CD8-positive, alpha-beta memory T cell (primary cell): ENCODE data around the gene SLC26A3. TPM values are rescaled to one million over a fixed set of nuclear protein-coding genes. Genes with fewer than 3 reads are reported as not detected.

Source experiments
- CTCF ChIA-PET: fragments of 350-600 bp; sonication (Branson Sonifier 250); formaldehyde crosslinking; loops from one replicate; lab custom pipeline; 2021; ENCODE audit warnings: antibody characterized with exemption; lab: Charles Lee
- POLR2A ChIA-PET: fragments of 350-600 bp; sonication (Branson Sonifier 250); formaldehyde crosslinking; loops from one replicate; lab custom pipeline; 2021; ENCODE audit warnings: antibody characterized with exemption; lab: Charles Lee
- DNase-seq, 5 donors: peaks; one replicate each; pipeline versions ENCODE4 v3.0.0 to v3.0.0-alpha.2; 2020 to 2022; ENCODE audit warnings: mixed read lengths in 1 of 5
- H3K27ac ChIP-seq: one replicate; pipeline ENCODE4 v1.7.0; 2013; ENCODE audit warnings: low read depth, mild to moderate bottlenecking, low read length, moderate library complexity
- H3K27me3 ChIP-seq: 2 replicates; pipeline ENCODE4 v1.7.0; 2013; ENCODE audit warnings: low read length, mild to moderate bottlenecking; ENCODE audit not compliant: insufficient read depth, poor library complexity, severe bottlenecking
- H3K36me3 ChIP-seq: 2 replicates; pipeline ENCODE4 v1.7.0; 2013; ENCODE audit warnings: mild to moderate bottlenecking, low read length, moderate library complexity; ENCODE audit not compliant: insufficient read depth
- H3K4me1 ChIP-seq: 2 replicates; pipeline ENCODE4 v1.7.0; 2013; ENCODE audit warnings: mild to moderate bottlenecking, low read length, moderate library complexity; ENCODE audit not compliant: insufficient read depth
- H3K4me3 ChIP-seq: 2 replicates; pipeline ENCODE4 v1.7.0; 2013; ENCODE audit warnings: mild to moderate bottlenecking, low read length
- H3K9me3 ChIP-seq: 2 replicates; pipeline ENCODE4 v1.7.0; 2013; ENCODE audit warnings: mild to moderate bottlenecking, low read length
- H3K27ac Mint-ChIP-seq, 8 donors: one replicate each; pipeline ENCODE4 v1.8.0; 2020 to 2021; ENCODE audit warnings: mixed read lengths in 8 of 8, mild to moderate bottlenecking in 6 of 8, inconsistent platforms in 3 of 8, moderate library complexity in 3 of 8
- H3K27me3 Mint-ChIP-seq, 2 donors: one replicate each; pipeline ENCODE4 v1.8.0; 2020 to 2021; ENCODE audit warnings: mixed read lengths in 2 of 2, mild to moderate bottlenecking in 1 of 2, moderate library complexity in 1 of 2
- H3K36me3 Mint-ChIP-seq, 3 donors: one replicate each; pipeline ENCODE4 v1.8.0; 2020 to 2021; ENCODE audit warnings: mixed read lengths in 3 of 3, inconsistent platforms in 1 of 3, mild to moderate bottlenecking in 1 of 3
- H3K4me1 Mint-ChIP-seq, 3 donors: one replicate each; pipeline ENCODE4 v1.8.0; 2020 to 2021; ENCODE audit warnings: mixed read lengths in 3 of 3, inconsistent platforms in 1 of 3, mild to moderate bottlenecking in 1 of 3
- H3K4me3 Mint-ChIP-seq, 7 donors: one replicate each; pipeline ENCODE4 v1.8.0; 2020 to 2021; ENCODE audit warnings: mixed read lengths in 7 of 7, mild to moderate bottlenecking in 6 of 7, moderate library complexity in 4 of 7, inconsistent platforms in 2 of 7
- H3K9me3 Mint-ChIP-seq, 5 donors: one replicate each; pipeline ENCODE4 v1.8.0; 2020 to 2022; ENCODE audit warnings: mixed read lengths in 5 of 5, mild to moderate bottlenecking in 3 of 5, moderate library complexity in 2 of 5, inconsistent platforms in 1 of 5
- polyA plus RNA-seq: library from polyadenylated mRNA; unstranded; fragments of 300-500 nt; fragmentation: Illumina TruSeq; gene quantifications from one replicate; pipeline ENCODE4 v1.2.3, GENCODE V29; 2021
- total RNA-seq, 2 experiments: library from RNA; stranded (reverse); gene quantifications; one replicate each; pipeline ENCODE4 v1.2.3, GENCODE V29; 2021

SLC26A3 gene
- total and polyA plus RNA-seq, 3 experiments from 2014 or later: not detected

- no peak for DNase-seq
- peaks cover 4 to 5% (median 5%) of the 10 kb centered on the region in 3 donors for H3K4me1 Mint-ChIP-seq
- CTCF ChIA-PET: no interaction called here
- peaks cover 0 to 12% (median 4%) of the 10 kb centered on the region in 3 donors for H3K36me3 Mint-ChIP-seq
- POLR2A ChIA-PET: no interaction called here
- H3K4me3 ChIP-seq: no peak overlapping the region
- H3K9me3 Mint-ChIP-seq: peaks cover 0 to 5% (median 2%) of the 10 kb centered on the region in 5 donors
- no peak overlapping the region for H3K4me3 Mint-ChIP-seq
- H3K27ac ChIP-seq: no peak overlapping the region
- no peaks in the 10 kb centered on the region for H3K4me1 ChIP-seq
- H3K27me3 Mint-ChIP-seq: peaks cover 0 to 15% of the 10 kb centered on the region in 2 donors
- no peaks in the 10 kb centered on the region for H3K36me3 ChIP-seq
- H3K9me3 ChIP-seq: no peaks in the 10 kb centered on the region
- H3K27ac Mint-ChIP-seq: no peak overlapping the region
- H3K27me3 ChIP-seq: no peaks in the 10 kb centered on the region
Observed at GRCh38 chr7:107842213-107842612, 39.2 kb upstream of the SLC26A3 start.

DNA sequence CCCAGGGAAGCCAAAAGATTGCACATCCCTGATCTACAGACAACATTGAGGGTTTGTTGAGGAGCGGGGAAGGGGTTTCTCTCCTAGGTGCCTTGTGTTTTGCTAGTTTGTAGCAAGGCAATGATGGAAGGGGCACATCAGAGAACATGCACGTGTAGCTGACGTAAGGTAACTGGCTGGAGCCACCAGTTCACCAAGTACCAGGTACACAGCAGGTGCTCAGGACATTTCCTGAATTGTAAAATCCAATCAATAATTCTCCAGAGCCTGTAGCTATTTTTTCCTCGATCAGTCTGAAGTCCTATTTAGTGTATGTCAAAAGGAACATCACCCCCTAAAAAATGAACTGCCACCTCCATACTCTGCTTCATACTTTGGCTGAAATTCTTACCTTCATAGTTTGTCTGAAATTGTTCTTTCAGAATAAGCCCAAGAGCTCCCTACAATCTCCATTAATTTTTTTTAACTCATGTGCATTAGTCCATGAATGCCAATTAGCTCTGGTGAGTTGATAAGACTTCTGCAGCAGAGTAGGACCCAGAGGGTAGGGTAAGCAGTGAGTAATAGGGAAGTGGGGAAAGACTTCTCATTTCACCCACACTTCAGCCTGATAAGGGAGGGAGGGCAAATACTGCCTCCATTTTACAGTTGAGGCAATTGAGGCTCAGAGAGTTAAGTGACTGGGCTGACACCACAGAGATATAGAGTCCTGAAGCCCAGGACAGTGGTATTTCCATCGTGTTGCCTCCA is 36.0 kb upstream of the SLC26A3 start:
- Mint-ChIP-seq H3K4me1 (no peaks in the 10 kb centered on the region), H3K27ac (no peak overlapping the region), H3K36me3 (peaks cover 0 to 14% (median 4%) of the 10 kb centered on the region in 3 donors), H3K27me3 (peaks cover 0 to 11% of the 10 kb centered on the region in 2 donors), H3K4me3 (no peak overlapping the region), H3K9me3 (peaks cover 0 to 5% (median 2%) of the 10 kb centered on the region in 5 donors)
- DNase-seq: no peak
- no peaks in the 10 kb centered on the region for H3K27me3 ChIP-seq
- CTCF ChIA-PET: interaction anchor here (0.8 to 1.1 kb wide), 2 partner anchors 51 to 96 kb away, joined by 3 read pairs; partner anchors contain the start of gene CBLL1
- no peaks in the 10 kb centered on the region for H3K36me3 ChIP-seq
- no peaks in the 10 kb centered on the region for H3K4me1 ChIP-seq
- no peaks in the 10 kb centered on the region for H3K9me3 ChIP-seq
- no peak overlapping the region for H3K27ac ChIP-seq
- H3K4me3 ChIP-seq: no peak overlapping the region
- POLR2A ChIA-PET: no interaction called here

GRCh38 chr7:107838024-107838601 is 35.1 kb upstream of the SLC26A3 start:
- Histone ChIP-seq H3K27ac (no peak overlapping the region), H3K27me3 (no peaks in the 10 kb centered on the region), H3K4me1 (no peaks in the 10 kb centered on the region), H3K4me3 (no peak overlapping the region), H3K36me3 (no peaks in the 10 kb centered on the region), H3K9me3 (no peaks in the 10 kb centered on the region)
- Mint-ChIP-seq H3K4me3 (no peak overlapping the region), H3K36me3 (peaks cover 0 to 14% (median 4%) of the 10 kb centered on the region in 3 donors), H3K9me3 (peaks cover 0 to 5% (median 2%) of the 10 kb centered on the region in 5 donors), H3K27me3 (peaks cover 0 to 11% of the 10 kb centered on the region in 2 donors), H3K4me1 (no peaks in the 10 kb centered on the region), H3K27ac (peak overlapping the region in 1 of 8 donors; percentile 17)
- DNase-seq: no peak
- ChIA-PET CTCF (no interaction called here), POLR2A (no interaction called here)

- POLR2A ChIA-PET: no interaction called here
Observed at GRCh38 chr7:107837145-107837512, 34.1 kb upstream of the SLC26A3 start.

GRCh38 chr7:107836237-107837144 is 33.5 kb upstream of the SLC26A3 start:
- Mint-ChIP-seq H3K27ac (no peak overlapping the region), H3K27me3 (peaks cover 0 to 15% of the 10 kb centered on the region in 2 donors), H3K4me1 (no peaks in the 10 kb centered on the region), H3K36me3 (peaks cover 0 to 14% (median 8%) of the 10 kb centered on the region in 3 donors), H3K4me3 (no peak overlapping the region), H3K9me3 (peaks cover 0 to 5% (median 1%) of the 10 kb centered on the region in 5 donors)
- H3K4me1 ChIP-seq: no peaks in the 10 kb centered on the region
- ChIA-PET CTCF (no interaction called here), POLR2A (no interaction called here)
- H3K9me3 ChIP-seq: no peaks in the 10 kb centered on the region
- no peak overlapping the region for H3K4me3 ChIP-seq
- H3K27me3 ChIP-seq: no peaks in the 10 kb centered on the region
- no peaks in the 10 kb centered on the region for H3K36me3 ChIP-seq
- H3K27ac ChIP-seq: no peak overlapping the region
- DNase-seq: no peak

More at GRCh38 chr7:107837145-107837512, 34.1 kb upstream of the SLC26A3 start:
- CTCF ChIA-PET: no interaction called here
- H3K4me1 Mint-ChIP-seq: no peaks in the 10 kb centered on the region
- no peak overlapping the region for H3K27ac Mint-ChIP-seq
- H3K36me3 ChIP-seq: no peaks in the 10 kb centered on the region
- no peak overlapping the region for H3K4me3 ChIP-seq
- no peaks in the 10 kb centered on the region for H3K9me3 ChIP-seq
- no peaks in the 10 kb centered on the region for H3K4me1 ChIP-seq
- no peak for DNase-seq
- no peak overlapping the region for H3K27ac ChIP-seq
- peaks cover 0 to 5% (median 1%) of the 10 kb centered on the region in 5 donors for H3K9me3 Mint-ChIP-seq
- H3K36me3 Mint-ChIP-seq: peaks cover 0 to 14% (median 8%) of the 10 kb centered on the region in 3 donors
- H3K27me3 Mint-ChIP-seq: peaks cover 0 to 15% of the 10 kb centered on the region in 2 donors
- no peak overlapping the region for H3K4me3 Mint-ChIP-seq
- H3K27me3 ChIP-seq: no peaks in the 10 kb centered on the region

DNA sequence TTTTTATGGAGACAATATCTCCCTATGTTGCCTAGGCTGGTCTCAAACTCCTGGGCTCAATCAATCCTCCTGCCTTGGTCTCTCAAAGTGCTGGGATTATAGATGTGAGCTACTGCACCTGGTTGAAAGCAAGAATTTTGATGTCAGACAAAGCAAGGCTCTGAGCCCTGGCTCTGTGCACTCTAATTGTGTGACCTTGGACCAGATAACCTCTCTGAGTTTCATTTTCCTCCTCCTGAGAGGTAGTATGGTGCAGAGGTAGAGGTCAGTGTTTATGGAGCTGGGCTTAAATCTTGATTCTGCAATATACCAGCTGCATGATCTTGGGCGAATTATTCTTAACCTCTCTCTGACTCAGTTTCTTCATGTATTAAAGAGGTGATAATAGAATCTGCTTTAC is 31.4 kb upstream of the SLC26A3 start:
- H3K36me3 Mint-ChIP-seq: peaks cover 0 to 6% (median 5%) of the 10 kb centered on the region in 3 donors
- no peak overlapping the region for H3K4me3 Mint-ChIP-seq
- no peak for DNase-seq
- H3K9me3 Mint-ChIP-seq: no peaks in the 10 kb centered on the region
- POLR2A ChIA-PET: no interaction called here
- Histone ChIP-seq H3K4me3 (no peak overlapping the region), H3K27ac (no peak overlapping the region), H3K9me3 (no peaks in the 10 kb centered on the region), H3K4me1 (no peaks in the 10 kb centered on the region), H3K27me3 (no peaks in the 10 kb centered on the region), H3K36me3 (no peaks in the 10 kb centered on the region)
- no peak overlapping the region for H3K27ac Mint-ChIP-seq
- H3K27me3 Mint-ChIP-seq: peaks cover 3 to 18% of the 10 kb centered on the region in 2 donors
- no peaks in the 10 kb centered on the region for H3K4me1 Mint-ChIP-seq
- CTCF ChIA-PET: interaction anchor here (1.2 kb wide), 1 partner anchor 41 kb away, joined by 4 read pairs; no protein-coding TSS in a partner anchor

DNA sequence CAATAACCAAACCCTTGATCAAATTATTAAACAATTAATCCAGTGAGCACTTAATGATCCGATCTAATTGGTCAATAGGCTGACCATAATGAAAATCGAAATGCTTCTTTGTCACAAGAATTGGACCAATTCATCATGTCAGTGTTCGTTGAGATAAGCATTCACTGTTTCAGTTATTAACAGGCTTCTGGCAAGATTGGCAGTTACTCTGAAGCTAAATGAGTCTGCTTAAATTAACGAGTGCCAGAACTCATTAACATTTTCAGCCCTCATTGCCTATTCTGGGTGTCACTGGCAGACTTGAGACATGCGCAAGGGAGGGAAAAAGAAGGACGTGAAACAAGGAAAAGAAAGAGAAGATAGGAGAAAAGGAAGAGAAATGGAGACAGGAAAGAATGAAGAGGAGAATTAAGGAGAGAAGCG is 30.7 kb upstream of the SLC26A3 start:
- POLR2A ChIA-PET: no interaction called here
- CTCF ChIA-PET: no interaction called here
- no peaks in the 10 kb centered on the region for H3K4me1 Mint-ChIP-seq

More for the DNA sequence above, 30.7 kb upstream of the SLC26A3 start:
- Mint-ChIP-seq H3K36me3 (peaks cover 0 to 6% (median 5%) of the 10 kb centered on the region in 3 donors), H3K4me3 (no peak overlapping the region), H3K27ac (no peak overlapping the region), H3K9me3 (no peaks in the 10 kb centered on the region), H3K27me3 (peaks cover 3 to 18% of the 10 kb centered on the region in 2 donors)
- no peak overlapping the region for H3K4me3 ChIP-seq
- DNase-seq: no peak
- no peaks in the 10 kb centered on the region for H3K27me3 ChIP-seq
- no peaks in the 10 kb centered on the region for H3K36me3 ChIP-seq
- H3K9me3 ChIP-seq: no peaks in the 10 kb centered on the region
- no peaks in the 10 kb centered on the region for H3K4me1 ChIP-seq
- no peak overlapping the region for H3K27ac ChIP-seq
